Nephron (organoid): ENCODE results near the gene WDR26.
A peak's percentile ranks its signal among the peaks of the same experiment; 100 is the strongest.

ENCODE experiments used
- H3K27ac Mint-ChIP-seq, 3 experiments: 2 replicates each; pipeline ENCODE4 v1.8.0; 2020; ENCODE audit warnings: mixed read lengths in 3 of 3, mild to moderate bottlenecking in 2 of 3, moderate library complexity in 1 of 3
- H3K27me3 Mint-ChIP-seq: 2 replicates; pipeline ENCODE4 v1.8.0; 2021; ENCODE audit warnings: low read depth, mild to moderate bottlenecking, moderate library complexity, mixed read lengths
- H3K36me3 Mint-ChIP-seq: 2 replicates; pipeline ENCODE4 v1.8.0; 2020; ENCODE audit warnings: low read depth, mixed read lengths
- H3K4me1 Mint-ChIP-seq: 2 replicates; pipeline ENCODE4 v1.8.0; 2020; ENCODE audit warnings: mixed read lengths
- H3K4me3 Mint-ChIP-seq, 3 experiments: 2 replicates each; pipeline ENCODE4 v1.8.0; 2020; ENCODE audit warnings: mild to moderate bottlenecking in 3 of 3, mixed read lengths in 3 of 3, moderate library complexity in 2 of 3
- H3K9me3 Mint-ChIP-seq: 2 replicates; pipeline ENCODE4 v1.8.0; 2020; ENCODE audit warnings: mixed read lengths
- TF ChIP-seq, protein P1 (sequence below), 3 experiments: fragments of 200-600 bp; sonication (generic); IDR thresholded peaks; one replicate each; pipeline ENCODE4 v1.5.0; 2021; ENCODE audit warnings: antibody characterized with exemption in 3 of 3; ENCODE audit not compliant: unreplicated experiment in 3 of 3

Gene WDR26

DNA sequence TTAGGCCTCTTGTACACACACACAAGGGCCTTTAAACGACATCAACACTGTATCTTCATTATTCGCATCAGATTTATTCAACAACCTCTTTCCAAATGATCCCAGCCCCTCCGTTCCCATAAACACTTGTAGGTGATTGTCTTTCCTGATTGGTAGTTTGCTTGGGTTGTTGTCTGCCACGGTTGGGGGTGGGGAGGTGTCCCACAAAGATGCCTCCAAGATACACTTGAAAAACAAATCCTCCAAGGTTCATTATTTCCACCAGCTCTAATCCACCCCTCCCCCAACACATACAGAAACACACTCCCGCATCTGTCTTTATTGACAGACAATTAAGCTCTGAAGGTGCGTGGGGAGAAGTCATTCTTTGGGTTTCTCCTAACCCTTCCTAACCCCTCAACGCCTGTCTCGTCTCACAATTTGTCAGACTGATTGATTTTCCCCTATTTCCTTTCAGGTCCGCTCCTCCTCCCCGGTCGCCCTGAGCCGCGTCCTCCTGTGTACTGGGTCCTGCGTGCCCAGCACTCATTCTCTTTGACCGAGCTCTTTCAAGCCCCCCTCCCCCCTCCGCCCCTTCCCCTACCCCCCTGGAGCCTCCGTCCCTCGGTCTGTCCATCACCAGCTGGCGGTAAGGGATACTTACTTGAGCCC is 1.4 kb downstream of the WDR26 start:
- Mint-ChIP-seq H3K9me3 (no peaks in the 10 kb centered on the region), H3K36me3 (peaks cover 20% of the 10 kb centered on the region), H3K27me3 (no peaks in the 10 kb centered on the region), H3K27ac (peak overlapping the region; percentile 58 to 95 (median 77)), H3K4me1 (peaks cover 51% of the 10 kb centered on the region), H3K4me3 (peak overlapping the region; percentile 86 to 95 (median 88))
- TF ChIP-seq, protein P1, sequence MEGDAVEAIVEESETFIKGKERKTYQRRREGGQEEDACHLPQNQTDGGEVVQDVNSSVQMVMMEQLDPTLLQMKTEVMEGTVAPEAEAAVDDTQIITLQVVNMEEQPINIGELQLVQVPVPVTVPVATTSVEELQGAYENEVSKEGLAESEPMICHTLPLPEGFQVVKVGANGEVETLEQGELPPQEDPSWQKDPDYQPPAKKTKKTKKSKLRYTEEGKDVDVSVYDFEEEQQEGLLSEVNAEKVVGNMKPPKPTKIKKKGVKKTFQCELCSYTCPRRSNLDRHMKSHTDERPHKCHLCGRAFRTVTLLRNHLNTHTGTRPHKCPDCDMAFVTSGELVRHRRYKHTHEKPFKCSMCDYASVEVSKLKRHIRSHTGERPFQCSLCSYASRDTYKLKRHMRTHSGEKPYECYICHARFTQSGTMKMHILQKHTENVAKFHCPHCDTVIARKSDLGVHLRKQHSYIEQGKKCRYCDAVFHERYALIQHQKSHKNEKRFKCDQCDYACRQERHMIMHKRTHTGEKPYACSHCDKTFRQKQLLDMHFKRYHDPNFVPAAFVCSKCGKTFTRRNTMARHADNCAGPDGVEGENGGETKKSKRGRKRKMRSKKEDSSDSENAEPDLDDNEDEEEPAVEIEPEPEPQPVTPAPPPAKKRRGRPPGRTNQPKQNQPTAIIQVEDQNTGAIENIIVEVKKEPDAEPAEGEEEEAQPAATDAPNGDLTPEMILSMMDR (IDR thresholded peaks at IDR 0.05; ENCODE audit: unreplicated experiment in 3 of 3) = no peak

- Mint-ChIP-seq H3K27ac (peak overlapping the region; percentile 58 to 95 (median 77)), H3K4me3 (peak overlapping the region; percentile 86 to 95 (median 88))
Observed at GRCh38 chr1:224432672-224433040, 1.9 kb downstream of the WDR26 start.

DNA sequence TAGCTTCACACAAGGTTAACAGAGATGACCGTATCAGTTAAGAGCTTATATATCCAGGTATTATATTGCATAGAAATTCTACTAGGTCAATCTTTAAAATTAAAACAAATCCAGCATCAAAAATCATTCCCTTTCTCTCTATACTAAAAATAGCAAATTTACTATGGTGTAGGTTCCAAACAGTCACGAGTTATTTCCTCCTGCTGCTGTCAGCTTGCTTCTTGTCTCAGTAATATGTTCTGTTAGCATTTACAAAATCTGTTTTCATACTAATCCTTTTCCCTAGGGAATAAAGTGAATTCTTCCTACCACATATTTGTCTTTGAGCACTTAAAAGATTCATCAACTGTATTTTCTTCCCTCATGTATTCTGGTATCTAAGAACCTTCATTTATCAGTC is 2.5 kb downstream of the WDR26 start:
- H3K27ac Mint-ChIP-seq = peak overlapping the region; percentile 58 to 95 (median 77)
- H3K9me3 Mint-ChIP-seq = no peaks in the 10 kb centered on the region
- H3K4me1 Mint-ChIP-seq = peaks cover 47% of the 10 kb centered on the region
- peaks cover 28% of the 10 kb centered on the region for H3K36me3 Mint-ChIP-seq
- TF ChIP-seq, protein P1 (IDR thresholded peaks at IDR 0.05; ENCODE audit: unreplicated experiment in 3 of 3) = no peak
- peak overlapping the region; percentile 86 to 95 (median 88) for H3K4me3 Mint-ChIP-seq
- H3K27me3 Mint-ChIP-seq = no peaks in the 10 kb centered on the region

More at GRCh38 chr1:224432672-224433040, 1.9 kb downstream of the WDR26 start:
- Mint-ChIP-seq H3K4me1 (peaks cover 51% of the 10 kb centered on the region), H3K27me3 (no peaks in the 10 kb centered on the region), H3K36me3 (peaks cover 24% of the 10 kb centered on the region), H3K9me3 (no peaks in the 10 kb centered on the region)
- TF ChIP-seq, protein P1 (IDR thresholded peaks at IDR 0.05; ENCODE audit: unreplicated experiment in 3 of 3) = no peak

DNA sequence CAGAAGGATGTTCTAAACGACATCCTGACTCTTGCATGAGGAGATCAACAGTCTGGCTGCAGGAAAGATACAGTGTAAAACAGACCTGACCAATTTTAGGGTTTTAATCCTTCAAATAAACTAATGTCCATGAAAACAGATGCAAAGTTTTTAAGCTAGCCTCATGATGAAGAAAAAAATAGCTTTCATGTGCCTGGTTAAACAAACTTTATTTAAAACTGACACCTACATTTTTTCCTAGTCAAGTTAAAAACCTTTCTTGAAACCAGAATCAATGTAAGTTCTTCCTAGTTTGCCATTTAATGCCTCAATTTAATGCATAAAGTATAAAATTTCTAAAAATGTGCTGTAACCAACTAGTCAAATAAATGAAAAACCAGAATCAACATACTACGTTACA is 2.9 kb downstream of the WDR26 start:
- Mint-ChIP-seq H3K27me3 (no peaks in the 10 kb centered on the region), H3K27ac (peak overlapping the region; percentile 58 to 95 (median 77)), H3K4me1 (peaks cover 43% of the 10 kb centered on the region), H3K36me3 (peaks cover 30% of the 10 kb centered on the region), H3K9me3 (no peaks in the 10 kb centered on the region), H3K4me3 (peak overlapping the region; percentile 86 to 95 (median 88))
- TF ChIP-seq, protein P1 (IDR thresholded peaks at IDR 0.05; ENCODE audit: unreplicated experiment in 3 of 3) = no peak

GRCh38 chr1:224430511-224431113 is 4.0 kb downstream of the WDR26 start:
- H3K4me1 Mint-ChIP-seq = peaks cover 34% of the 10 kb centered on the region
- no peaks in the 10 kb centered on the region for H3K9me3 Mint-ChIP-seq
- peak overlapping the region; percentile 54 to 86 (median 63) for H3K27ac Mint-ChIP-seq
- TF ChIP-seq, protein P1 (IDR thresholded peaks at IDR 0.05; ENCODE audit: unreplicated experiment in 3 of 3) = no peak
- peaks cover 36% of the 10 kb centered on the region for H3K36me3 Mint-ChIP-seq
- H3K27me3 Mint-ChIP-seq = no peaks in the 10 kb centered on the region
- peak overlapping the region; percentile 61 to 69 (median 68) for H3K4me3 Mint-ChIP-seq
